ENCODE data around the gene ARF3. TPM values are rescaled to one million over a fixed set of nuclear protein-coding genes. Genes with fewer than 3 reads are reported as not detected.

Gene ARF3
- total and polyA plus RNA-seq, 2 of the 13 experiments (the other 11 are each of a cell fraction or from before 2014, with no cell fraction given), result 53.8 to 57.9 TPM

- TF ChIP-seq HNRNPL (IDR thresholded peaks at IDR 0.05; ENCODE audit: low read depth, low read length) (no peak), NPAS2 (CRISPR knock-in tag; IDR thresholded peaks at IDR 0.05; ENCODE audit: borderline replicate concordance) (no peak), ZNF414 (CRISPR knock-in tag; IDR thresholded peaks at IDR 0.05) (no peak), PAX8 (CRISPR knock-in tag; IDR thresholded peaks at IDR 0.05; ENCODE audit: borderline replicate concordance) (no peak), NFKB2 (CRISPR knock-in tag; IDR thresholded peaks at IDR 0.05; ENCODE audit: borderline replicate concordance) (no peak), SMYD3 (CRISPR knock-in tag; IDR thresholded peaks at IDR 0.05) (no peak), ZFP36L1 (CRISPR knock-in tag; IDR thresholded peaks at IDR 0.05) (no peak), SRSF1 (optimal IDR thresholded peaks at IDR 0.05; ENCODE audit: low read depth, low read length) (no peak), RCOR2 (CRISPR knock-in tag; IDR thresholded peaks at IDR 0.05) (peak; percentile 94), ZNF501 (CRISPR knock-in tag; IDR thresholded peaks at IDR 0.05) (no peak), HES4 (CRISPR knock-in tag; IDR thresholded peaks at IDR 0.05; ENCODE audit: borderline replicate concordance) (no peak), KDM4B (CRISPR knock-in tag; IDR thresholded peaks at IDR 0.05) (peak; percentile 44; the same call in 1 of the 2 replicates), ZNF816 (CRISPR knock-in tag; IDR thresholded peaks at IDR 0.05; ENCODE audit: borderline replicate concordance) (no peak; the same call in 1 of the 2 replicates), GPBP1L1 (CRISPR knock-in tag; IDR thresholded peaks at IDR 0.05) (no peak), ZNF768 (CRISPR knock-in tag; IDR thresholded peaks at IDR 0.05) (no peak), NR2F1 (CRISPR knock-in tag; IDR thresholded peaks at IDR 0.05) (peak; percentile 87 to 97), GTF3A (CRISPR knock-in tag; conservative IDR thresholded peaks at IDR 0.05) (no peak), ZNF530 (CRISPR knock-in tag; IDR thresholded peaks at IDR 0.05; ENCODE audit: low read depth) (no peak)
- TF ChIP-seq, protein P1, sequence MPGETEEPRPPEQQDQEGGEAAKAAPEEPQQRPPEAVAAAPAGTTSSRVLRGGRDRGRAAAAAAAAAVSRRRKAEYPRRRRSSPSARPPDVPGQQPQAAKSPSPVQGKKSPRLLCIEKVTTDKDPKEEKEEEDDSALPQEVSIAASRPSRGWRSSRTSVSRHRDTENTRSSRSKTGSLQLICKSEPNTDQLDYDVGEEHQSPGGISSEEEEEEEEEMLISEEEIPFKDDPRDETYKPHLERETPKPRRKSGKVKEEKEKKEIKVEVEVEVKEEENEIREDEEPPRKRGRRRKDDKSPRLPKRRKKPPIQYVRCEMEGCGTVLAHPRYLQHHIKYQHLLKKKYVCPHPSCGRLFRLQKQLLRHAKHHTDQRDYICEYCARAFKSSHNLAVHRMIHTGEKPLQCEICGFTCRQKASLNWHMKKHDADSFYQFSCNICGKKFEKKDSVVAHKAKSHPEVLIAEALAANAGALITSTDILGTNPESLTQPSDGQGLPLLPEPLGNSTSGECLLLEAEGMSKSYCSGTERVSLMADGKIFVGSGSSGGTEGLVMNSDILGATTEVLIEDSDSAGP (CRISPR knock-in tag; IDR thresholded peaks at IDR 0.05; ENCODE audit: borderline replicate concordance), result no peak
- TF ChIP-seq, protein P2, sequence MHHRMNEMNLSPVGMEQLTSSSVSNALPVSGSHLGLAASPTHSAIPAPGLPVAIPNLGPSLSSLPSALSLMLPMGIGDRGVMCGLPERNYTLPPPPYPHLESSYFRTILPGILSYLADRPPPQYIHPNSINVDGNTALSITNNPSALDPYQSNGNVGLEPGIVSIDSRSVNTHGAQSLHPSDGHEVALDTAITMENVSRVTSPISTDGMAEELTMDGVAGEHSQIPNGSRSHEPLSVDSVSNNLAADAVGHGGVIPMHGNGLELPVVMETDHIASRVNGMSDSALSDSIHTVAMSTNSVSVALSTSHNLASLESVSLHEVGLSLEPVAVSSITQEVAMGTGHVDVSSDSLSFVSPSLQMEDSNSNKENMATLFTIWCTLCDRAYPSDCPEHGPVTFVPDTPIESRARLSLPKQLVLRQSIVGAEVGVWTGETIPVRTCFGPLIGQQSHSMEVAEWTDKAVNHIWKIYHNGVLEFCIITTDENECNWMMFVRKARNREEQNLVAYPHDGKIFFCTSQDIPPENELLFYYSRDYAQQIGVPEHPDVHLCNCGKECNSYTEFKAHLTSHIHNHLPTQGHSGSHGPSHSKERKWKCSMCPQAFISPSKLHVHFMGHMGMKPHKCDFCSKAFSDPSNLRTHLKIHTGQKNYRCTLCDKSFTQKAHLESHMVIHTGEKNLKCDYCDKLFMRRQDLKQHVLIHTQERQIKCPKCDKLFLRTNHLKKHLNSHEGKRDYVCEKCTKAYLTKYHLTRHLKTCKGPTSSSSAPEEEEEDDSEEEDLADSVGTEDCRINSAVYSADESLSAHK (CRISPR knock-in tag; IDR thresholded peaks at IDR 0.05; ENCODE audit: borderline replicate concordance), result no peak
- TF ChIP-seq, protein P3, sequence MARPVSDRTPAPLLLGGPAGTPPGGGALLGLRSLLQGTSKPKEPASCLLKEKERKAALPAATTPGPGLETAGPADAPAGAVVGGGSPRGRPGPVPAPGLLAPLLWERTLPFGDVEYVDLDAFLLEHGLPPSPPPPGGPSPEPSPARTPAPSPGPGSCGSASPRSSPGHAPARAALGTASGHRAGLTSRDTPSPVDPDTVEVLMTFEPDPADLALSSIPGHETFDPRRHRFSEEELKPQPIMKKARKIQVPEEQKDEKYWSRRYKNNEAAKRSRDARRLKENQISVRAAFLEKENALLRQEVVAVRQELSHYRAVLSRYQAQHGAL (CRISPR knock-in tag; IDR thresholded peaks at IDR 0.05; ENCODE audit: not compliant biosample characterization), result no peak
These were observed 47.1 kb downstream of the ARF3 start (continued) for GRCh38 chr12:48910196-48910595.

All from HepG2 (cell line).